ENCODE measurements around the gene WDR75.
"Not testable (repeated sequence)": the region's sequence is repeated elsewhere in the genome, so short reads cannot be mapped to it uniquely, and the experiment has no call there.

Gene WDR75

DNA sequence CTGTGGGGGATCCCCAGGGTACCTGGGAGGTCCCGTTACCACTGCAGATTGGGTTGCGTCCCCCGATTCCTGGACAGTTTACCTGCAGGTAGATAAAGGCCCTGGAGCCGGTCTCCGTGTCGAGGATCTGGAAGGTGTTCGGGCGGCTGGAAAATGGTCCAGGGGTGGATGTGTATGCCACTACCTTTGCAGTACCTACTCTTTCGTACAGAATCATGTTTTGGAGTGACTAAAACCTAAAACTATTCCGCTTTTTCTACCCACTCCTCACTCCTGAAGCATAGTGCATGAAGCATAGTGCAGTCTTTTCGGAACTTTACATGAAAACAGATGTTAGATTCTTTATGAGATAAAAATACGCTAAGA, 418 bp downstream of the WDR75 start:
- no peak for DNase-seq (ENCODE audit: low read depth in 2 of 2)

DNA sequence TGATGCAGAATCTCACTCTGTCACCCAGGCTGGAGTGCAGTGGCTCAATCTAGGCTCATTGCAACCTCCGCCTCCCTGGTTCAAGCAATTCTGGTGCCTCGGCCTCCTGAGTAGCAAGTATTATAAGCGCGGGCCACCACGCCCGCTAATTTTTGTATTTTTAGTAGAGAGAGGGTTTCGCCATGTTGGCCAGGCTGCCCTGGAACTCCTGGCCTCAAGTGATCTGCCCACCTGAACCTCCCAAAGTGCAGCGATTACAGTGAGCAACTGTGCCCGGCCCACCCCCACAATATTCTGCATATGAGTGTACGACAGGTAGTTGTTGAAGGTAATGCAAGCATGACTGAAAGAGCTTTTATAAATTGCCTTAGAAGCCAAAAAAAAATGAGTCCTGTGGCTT, 1.2 kb downstream of the WDR75 start:
- DNase-seq (ENCODE audit: low read depth in 2 of 2), result no peak

DNA sequence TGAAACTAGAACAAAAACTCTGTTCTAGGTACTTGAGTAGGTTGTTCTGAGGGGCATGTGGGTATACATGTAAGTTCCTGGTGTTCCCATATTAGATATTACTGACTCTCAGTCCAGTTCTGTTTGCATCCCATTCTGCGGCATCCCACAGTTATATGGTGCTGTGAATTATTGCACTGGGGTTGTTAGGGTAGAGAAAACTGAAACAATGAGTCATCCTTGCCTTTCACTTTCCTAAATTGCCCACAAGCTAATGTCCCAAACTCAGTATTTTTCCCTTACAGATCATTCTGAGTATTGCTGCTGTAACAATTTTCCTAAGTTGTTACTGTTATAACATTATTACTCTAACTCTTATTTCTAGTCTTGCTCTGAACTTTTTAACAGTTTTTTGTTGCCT, 3.0 kb downstream of the WDR75 start:
- no peak for DNase-seq (ENCODE audit: low read depth in 2 of 2)

DNA sequence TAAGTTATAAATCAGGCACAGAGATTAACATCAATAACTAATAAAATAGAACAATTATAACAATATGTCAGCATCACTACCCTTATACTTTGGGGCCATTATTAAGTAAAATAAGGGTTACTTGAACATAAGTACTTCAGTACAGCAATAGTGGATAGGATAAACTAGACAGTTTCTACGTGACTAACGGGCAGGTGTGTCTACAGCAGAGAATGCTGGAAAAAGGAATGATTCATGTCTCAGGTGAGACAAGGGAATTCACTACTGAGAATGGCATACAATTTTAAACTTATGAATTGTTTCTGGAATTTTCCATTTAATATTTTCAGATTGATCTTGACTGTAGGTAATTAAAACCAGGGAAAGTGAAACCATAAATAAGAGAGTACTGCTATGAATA, 5.5 kb downstream of the WDR75 start:
- DNase-seq (ENCODE audit: low read depth in 2 of 2), result no peak

DNA sequence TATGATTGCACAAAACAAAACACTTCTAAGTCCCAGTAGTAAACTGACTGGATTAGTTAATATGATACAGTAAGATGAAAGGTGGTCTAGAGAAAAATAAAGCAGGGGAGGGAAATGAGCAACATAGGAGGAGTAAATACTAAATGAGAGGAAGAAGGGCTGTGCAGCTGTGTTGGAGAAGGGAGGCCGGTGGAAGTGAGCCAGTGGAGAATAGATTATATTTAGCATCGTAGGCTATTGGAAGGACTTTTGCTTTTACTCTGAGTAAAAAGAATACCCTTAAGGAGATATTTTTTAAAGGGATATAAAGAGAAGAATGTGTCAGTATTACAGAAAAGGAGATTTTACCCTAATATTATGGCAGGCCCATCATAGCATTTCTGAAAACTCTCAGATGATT, 12.7 kb downstream of the WDR75 start:
- no peak for DNase-seq (ENCODE audit: low read depth in 2 of 2)

DNA sequence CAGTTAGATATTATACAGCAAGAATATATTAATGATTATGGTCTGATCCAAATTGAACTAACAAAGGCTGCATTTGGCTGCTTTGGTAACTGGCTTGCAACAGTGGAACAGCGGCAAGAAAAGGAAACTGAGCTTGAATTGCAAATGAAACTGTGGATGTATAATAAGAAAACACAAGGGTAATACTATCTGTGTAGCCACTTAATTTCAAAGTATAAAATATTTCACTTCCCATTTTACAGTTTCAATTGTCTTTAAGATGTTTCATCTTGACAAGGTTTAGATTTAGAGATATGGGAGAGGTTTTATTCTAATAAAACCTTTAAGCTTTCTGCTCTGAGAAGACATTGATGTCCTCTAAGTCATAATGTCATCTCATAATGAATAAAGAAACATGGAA, 23.8 kb downstream of the WDR75 start:
- no peak for DNase-seq (ENCODE audit: low read depth in 2 of 2)

DNA sequence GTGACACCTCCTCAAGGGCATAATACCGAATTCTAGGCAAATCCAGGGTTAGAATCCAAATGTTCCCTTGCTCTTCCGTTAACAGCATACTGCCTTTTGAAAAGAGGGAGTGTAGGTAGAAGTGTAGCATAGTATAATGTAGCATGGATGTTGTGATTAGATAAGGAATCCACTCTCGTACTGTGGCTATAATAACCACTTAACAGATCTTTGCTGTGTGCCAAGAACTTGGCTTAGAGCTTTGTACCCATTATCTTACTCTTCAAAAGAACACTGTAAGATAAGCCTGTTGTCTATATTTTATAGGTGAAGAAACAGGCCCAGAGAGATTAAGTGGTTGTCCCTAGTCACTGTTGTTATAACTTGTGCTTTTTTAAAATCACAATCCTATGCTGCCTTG, 24.2 kb downstream of the WDR75 start:
- no peak for DNase-seq (ENCODE audit: low read depth in 2 of 2)

DNA sequence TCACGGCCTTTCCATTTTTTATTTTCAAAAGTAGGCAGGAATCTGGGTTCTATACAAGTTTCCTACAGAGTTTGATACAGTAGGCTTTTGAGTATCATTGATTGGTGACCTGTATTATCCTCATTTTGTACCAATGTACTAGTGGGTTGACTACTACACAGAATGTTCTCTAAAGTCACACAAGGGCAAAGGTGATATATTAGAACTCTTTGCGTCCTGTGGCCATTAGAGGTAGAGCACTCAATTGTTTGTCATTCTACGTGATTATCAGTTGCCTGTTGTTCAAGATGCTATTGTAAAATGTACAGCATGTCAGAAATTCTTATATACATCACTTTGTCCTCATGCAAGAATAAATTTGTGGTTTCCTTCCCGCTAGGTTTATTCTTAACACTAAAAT, 24.8 kb downstream of the WDR75 start:
- DNase-seq (ENCODE audit: low read depth in 2 of 2), result no peak

DNA sequence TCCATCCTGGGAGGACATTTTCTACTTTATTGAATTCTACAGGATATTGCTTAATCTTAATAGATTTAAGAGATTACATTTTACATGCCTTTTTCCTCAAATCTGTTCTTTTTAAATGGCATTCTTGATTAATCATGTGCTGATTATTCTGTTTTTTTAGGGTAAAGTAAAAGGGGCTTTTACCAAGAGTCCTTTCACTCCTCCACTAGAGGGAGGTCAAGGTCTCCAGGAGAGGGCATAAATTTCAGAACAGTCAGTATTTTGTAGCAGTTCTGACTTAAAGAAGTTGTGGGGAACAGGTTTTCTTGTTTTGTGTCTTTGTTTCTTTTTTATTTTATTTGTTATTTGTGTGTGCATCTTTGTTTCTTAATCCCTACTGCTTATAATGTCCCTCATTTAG, 25.4 kb downstream of the WDR75 start:
- DNase-seq (ENCODE audit: low read depth in 2 of 2), result peak; percentile 3 to 4

DNA sequence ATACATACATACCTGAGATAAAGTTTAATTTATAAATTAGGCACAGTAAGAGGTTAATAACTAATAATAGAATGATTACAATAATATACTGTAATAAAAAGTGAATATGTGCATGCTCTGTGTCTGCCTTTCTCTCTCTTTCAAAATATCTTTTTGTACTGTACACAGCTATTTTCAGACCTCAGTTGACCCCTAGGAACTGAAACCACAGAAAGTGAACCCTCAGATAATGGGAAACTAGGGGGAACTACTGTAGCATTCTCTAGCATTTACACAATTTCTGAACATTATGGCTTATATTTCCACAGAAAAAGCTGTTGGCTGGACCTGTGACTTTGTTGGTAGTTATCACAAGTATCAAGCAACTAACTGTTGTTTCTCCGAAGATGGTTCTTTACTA, 25.9 kb downstream of the WDR75 start:
- no peak for DNase-seq (ENCODE audit: low read depth in 2 of 2)

DNA sequence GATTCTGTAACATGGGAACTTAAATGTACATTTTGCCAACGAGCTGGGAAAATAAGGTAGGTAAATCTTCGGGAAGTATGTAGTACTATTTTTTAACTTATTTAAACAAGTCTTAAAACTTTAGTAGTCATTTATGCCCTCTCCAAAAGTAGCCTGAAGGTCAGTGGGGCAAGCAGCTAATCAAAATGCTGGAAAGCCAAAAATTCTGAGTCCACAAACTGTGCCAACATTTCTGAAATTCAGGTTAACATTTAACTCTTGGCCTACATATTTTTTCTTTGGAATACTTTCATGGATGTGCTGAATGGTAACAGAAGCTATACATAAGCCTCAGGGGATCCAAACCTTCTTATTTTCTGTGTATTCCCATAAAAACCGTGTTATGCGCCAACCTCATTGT, 26.3 kb downstream of the WDR75 start:
- no peak for DNase-seq (ENCODE audit: low read depth in 2 of 2)

DNA sequence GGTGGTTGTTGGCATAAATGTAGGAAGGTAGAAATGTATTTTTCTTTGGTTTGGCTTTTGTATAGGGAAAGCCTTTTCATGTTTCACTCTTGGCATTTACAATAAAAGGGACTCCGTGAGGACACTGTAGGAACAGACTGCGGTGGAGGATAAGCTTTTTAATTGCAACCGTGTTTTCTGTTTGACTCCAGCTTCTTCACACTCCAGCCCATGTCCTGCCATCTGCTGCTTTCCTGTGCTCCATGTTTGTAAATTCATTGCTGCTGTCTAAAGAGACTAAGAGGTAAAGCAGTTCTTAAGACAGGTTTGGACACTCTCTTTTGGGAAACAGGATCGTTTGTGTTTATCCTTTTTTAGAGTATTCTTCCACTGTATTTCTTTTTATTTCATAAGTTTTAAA, 33.3 kb downstream of the WDR75 start:
- no peak for DNase-seq (ENCODE audit: low read depth in 2 of 2)

DNA sequence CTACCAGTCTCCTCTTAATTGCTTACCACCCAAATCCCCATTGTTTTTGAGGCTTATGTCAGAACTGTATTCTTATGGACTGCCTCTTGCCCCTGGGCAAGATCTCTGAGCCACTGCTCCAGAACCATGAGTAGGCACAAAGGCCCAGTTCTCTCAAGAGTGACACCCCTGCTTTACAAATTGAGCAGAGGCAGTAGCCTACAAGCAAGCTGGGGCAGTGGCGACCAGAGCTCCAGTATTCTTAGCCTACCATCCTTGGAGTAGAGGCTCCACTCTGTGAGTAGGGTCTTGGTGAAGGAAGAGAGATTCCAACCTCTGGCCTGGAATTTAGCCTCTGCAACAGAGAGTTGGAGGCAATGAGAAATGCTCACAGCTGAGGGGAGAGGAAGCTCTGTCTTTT, 36.5 kb downstream of the WDR75 start:
- no peak for DNase-seq (ENCODE audit: low read depth in 2 of 2)

DNA sequence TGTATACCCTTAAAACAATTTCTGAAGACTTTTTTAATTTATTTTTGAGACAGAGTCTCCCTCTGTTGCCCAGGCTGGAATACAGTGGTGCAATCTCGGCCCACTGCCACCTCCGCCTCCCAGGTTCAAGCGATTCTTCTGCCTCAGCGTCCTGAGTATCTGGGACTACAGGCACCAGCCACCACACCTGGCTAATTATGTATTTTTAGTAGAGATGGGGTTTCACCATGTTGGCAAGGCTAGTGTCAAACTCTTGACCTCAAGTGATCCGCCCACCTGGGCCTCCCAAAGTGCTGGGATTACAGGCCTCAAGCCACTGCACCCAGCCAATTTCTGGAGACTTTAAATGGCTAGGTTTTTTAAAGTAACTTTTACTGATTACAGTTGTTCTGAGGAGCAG, 37.0 kb downstream of the WDR75 start:
- DNase-seq (ENCODE audit: low read depth in 2 of 2), result not testable (repeated sequence)

DNA sequence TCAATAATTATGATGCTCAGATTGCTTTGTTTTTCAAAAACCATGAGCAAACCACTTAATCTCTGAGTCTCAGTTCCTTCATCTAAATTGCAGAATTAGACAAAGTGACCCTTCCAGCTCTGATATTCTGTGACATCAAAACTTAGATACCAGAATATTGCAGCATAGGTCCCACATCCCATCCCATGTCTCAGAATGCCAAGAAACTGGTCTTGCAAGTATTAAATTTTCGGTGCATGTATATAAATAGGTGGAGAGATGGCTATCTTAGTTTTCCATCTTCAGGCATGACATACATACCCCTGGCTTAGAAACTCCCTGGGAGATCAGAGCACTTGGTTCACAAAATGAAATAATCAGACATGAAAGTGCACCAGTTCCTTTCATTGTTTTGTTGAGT, 39.8 kb downstream of the WDR75 start:
- DNase-seq (ENCODE audit: low read depth in 2 of 2), result no peak

DNA sequence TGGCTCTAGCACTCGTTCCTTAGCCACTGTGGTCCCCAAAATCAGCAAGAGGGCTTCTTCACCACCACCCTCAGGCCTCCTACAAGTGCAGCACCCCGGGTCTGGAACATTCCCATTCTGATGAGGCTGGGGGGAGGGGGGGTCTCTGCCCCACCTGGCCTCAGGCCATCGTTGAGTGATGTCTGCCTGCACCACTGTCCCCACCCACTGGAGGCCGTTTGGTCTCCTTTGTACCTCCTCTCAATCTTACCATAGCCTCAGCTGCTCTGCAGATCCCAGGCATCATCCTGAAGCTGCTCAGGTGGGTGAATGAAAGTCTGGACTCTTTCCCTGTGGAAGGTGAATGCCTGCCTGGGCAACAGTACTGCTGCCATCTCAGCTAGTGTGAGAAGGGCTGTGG, 42.3 kb downstream of the WDR75 start:
- no peak for DNase-seq (ENCODE audit: low read depth in 2 of 2)

DNA sequence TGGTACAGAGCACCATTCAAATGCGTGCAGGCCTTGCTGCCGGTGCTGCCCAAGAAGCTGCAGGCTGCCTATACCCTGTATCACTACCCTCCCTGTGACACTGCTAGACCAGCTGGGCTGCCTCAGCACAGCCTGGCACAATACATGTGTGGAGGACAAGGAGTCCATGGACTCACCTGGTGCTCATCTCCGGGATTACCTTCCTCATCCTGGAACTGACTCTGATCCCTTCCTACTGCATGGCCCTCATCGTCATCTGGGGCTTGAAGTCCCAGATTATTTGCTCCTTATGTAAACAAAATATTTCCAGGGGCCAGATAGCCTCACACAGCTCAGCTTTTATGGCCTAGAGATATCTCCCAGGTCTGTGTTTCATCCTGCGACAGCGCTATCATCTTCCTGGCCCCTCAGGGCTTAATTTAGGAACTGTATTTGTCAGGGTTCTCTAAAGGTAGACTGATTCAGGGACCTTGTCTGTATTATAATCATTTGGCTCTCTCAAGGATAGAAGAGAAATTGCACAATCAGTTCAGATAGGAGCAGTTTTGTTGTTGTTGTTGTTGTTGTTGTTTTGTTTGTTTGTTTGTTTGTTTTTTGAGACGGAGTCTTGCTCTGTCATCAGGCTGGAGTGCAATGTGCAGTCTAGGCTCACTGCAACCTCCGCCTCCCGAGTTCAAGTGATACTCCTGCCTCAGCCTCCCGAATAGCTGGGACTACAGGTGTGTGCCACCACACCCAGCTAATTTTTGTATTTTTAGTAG, 42.9 kb downstream of the WDR75 start:
- no peak for DNase-seq (ENCODE audit: low read depth in 2 of 2)

DNA sequence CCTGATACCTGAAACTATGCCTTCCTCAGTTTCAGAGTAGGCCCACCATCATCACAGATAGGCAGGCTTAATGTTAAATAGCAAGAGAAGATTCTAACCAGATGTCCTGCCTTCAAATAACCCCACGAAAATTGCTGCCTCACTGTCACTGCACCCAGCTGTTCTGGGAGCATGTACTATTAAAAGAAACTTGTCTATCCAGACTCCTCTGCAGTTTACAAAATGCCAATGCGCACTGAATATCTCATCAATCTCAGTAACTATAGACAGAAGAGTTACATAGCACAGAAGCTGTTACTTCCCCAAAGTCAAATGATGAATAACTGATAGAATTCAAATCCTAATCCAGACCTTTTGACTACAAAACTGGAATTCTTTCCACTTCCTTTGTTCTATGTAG, 43.9 kb downstream of the WDR75 start:
- no peak for DNase-seq (ENCODE audit: low read depth in 2 of 2)

DNA sequence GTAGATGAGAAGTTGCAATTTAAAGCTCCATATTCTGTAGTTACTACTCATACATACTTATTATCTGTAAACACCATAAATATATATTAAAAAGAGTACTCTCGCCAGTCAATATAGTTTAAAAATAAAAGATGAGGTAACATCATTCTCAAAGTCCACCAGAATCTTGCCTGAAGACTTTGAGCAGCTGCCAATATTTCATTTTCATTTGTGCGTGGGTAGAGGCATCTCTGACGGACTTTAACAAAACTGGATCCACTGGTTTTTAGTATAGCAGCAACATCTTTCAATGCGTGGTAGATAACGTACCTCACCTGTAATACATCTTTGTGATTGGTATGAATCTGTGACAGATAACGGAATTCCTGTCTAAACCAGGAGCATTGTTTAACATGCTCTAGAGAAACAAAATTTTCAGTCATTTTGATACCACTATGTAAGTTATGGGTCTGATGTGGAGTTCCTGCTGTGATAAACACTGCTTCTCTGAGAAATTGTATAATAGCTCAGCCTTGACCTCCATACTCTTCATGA, 45.0 kb downstream of the WDR75 start:
- no peak for DNase-seq (ENCODE audit: low read depth in 2 of 2)

DNA sequence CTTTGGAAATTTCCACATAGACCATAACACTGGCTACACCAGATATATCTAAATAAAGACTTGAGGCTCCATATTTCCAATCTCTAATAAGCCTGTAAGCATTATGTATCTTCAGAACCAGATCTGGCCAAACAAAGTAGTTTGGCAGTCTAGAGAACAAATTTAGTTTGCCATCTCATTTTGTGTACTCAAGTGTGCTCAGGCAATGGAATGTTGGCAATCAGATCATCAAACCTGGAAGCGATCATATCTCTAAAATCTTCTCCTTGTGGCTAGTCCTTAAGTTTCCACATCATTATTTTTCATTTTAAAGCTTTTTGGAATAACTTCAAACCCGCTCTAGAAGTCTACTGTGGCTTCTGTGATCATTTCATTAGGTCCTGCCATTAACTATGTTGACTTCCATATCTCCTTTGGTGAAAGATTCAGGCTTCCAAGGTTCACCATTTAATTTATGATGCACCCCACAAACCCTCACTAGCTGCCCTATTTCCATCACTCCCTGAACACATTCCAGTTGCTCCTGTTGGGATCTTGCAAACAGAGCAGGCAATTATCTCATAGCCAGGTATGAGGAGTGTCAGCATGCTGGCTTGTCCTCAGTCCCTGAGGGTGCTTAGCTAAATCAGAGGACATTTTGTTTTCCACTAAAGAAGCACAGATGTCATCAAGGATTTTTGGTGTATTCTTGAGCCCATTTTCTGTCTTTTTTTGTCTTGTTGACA, 46.2 kb downstream of the WDR75 start:
- no peak for DNase-seq (ENCODE audit: low read depth in 2 of 2)

DNA sequence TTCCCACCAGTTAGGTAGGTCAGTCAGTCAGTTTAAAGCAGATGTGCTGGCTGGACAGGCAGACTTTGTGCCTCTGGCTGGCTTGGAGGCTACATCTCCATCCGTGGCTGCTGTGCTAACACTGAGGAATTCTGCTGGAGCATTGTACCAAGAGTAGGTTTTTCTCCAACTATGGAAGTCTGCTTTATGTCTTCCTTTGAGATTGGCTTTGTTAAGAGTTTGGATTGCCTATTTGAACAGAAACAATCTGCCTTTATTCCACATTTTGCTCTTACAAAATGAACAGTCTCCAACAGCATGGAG, 46.7 kb downstream of the WDR75 start:
- no peak for DNase-seq (ENCODE audit: low read depth in 2 of 2)

DNA sequence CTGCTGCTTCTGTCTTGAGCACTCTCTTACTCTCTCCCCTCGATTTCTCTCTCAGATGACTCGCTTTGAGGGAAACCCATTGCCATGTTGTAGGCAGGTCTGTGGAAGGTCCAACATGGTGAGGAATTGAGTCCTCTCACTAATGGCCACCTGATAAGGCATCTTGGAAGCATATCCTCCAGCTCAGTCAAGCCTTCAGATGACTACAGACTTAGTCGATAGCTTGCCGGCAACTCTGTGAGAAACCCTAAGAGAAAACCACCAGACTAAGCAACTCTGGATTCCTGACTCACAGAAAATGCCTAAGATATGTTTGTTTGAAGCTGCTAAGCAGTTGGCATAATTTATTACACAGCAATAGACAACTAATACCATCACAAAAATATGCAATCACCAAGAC, 51.2 kb downstream of the WDR75 start:
- DNase-seq (ENCODE audit: low read depth in 2 of 2), result no peak

DNA sequence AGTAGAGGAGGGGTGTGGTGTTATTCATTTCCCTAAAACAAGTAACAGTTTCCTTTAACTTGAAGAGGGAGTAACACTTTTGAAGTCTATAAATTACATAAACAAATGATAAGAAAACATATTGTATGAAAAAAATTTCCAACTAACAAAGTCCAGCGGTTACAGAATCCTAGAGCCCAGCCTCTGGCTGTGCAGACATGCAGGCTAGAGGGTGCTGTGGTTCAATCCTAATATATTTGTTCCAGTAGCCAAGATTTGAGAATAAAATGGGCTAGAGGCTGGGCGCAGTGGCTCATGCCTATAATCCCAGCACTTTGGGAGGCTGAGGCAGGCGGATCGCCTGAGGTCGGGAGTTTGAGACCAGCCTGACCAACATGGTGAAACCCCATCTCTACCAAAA, 56.9 kb downstream of the WDR75 start:
- DNase-seq (ENCODE audit: low read depth in 2 of 2), result no peak

DNA sequence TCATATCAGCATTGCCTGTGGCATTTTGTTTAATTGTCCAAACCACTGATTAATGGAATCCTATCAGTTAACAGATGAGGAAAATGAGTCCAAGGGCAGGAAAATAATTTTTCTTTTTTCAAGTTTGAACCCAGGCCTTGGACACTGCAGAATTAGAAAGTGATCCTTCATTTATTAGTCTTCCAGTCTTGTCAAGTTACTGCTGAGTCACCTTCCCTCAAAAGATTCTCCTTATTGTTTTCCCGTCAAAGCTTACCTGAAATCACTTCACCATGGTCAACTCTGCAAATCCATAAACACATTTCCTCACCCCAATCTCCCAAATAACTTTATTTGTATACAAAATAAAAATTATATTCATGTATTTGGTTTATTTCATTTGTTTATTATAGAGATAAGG, 57.9 kb downstream of the WDR75 start:
- DNase-seq (ENCODE audit: low read depth in 2 of 2), result no peak

Measured in fibroblast of skin of left biceps (primary cell).